ENCODE results near the gene RPA1.

Gene RPA1

DNA sequence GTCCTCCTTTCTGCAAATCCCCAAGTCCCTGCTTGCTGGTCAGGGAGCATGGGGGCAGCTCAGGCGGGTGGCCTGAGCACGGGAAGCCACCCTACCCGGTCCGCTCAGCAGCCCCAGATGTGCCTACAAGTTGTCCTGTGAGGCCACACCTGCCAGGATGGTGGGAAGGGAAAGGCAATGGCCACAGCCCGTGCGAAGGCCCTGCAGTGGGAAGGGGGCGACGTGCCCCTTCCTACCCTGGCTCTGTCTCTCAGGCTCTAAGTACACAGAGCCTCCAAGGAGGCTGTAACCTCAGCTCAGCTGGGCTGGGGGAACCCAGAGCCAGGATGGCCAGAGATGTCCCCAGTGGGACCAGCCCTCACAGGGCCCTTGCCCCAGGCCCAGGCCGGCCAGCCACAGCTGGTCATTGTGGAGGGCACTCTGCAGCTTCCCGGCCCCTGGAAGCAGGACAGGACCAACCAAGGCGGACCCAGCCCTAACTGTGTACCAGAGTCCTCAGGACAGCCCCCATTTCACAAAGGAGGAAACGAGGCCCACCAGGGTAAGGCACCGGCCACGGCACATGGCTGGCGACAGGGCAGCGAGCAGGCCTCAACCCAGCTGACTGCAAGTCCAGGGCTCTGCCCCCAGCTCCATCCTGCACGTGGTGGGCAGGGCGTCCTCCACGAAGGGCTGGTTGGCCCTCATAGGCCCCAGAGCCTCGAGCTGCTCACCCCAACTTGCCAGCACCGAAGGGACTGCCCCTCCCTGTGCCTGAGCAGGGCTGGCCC lies 113.0 kb downstream of the RPA1 start:
- no peak for DNase-seq

GRCh38 chr17:1943436-1943831 lies 113.6 kb downstream of the RPA1 start:
- DNase-seq, result no peak

GRCh38 chr17:1945621-1946020 lies 115.8 kb downstream of the RPA1 start:
- no peak for DNase-seq

GRCh38 chr17:1946021-1946932 lies 116.5 kb downstream of the RPA1 start:
- no peak for DNase-seq

GRCh38 chr17:1947229-1947742 lies 117.5 kb downstream of the RPA1 start:
- DNase-seq, result no peak

DNA sequence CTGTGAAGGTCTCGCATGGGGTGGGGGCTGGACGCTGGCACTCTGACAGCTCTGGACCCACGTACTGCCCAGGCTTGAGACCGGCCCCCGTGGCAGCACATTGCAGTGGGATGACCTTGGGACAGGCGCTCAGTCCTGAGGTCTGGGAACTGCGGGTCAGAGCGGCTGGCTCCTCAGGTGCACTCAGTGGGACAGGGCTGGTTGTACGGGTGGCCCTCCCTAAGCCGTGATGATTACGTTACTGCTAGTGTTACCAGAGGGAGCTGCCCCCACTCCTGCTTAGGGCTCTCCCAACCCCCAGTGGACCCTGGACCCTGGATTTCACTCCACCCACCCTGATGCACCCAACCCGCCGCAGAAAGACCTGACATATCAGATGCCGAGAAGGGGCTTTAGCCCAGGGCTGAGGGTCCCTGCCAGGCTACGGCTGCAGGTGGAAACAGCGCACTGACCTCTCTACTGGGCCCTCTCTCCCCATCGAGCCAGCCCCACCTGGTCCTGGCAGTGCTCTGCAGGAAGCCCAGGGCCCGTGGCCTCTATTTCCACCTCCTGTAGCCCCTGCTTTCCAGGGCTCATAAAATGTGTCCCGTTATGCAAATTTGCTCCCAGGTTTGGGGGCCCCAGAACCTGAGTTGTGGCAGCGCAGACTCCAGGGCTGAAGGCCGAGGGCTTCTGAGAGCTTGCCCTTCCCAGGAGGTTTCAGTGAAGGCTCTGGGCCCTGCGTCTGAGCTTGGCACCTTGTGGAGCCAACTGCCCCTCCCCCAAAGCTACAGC lies 118.1 kb downstream of the RPA1 start:
- DNase-seq, result no peak

GRCh38 chr17:1948517-1948825 lies 118.7 kb downstream of the RPA1 start:
- DNase-seq, result no peak
